ENCODE results near the gene P2RX5. TPM values are rescaled to one million over a fixed set of nuclear protein-coding genes. Genes with fewer than 3 reads are reported as not detected.

Gene P2RX5
- total RNA-seq, 4 donors from 2014 or later: 0.38 to 1.1 (median 0.97) TPM; not detected in 1

DNA sequence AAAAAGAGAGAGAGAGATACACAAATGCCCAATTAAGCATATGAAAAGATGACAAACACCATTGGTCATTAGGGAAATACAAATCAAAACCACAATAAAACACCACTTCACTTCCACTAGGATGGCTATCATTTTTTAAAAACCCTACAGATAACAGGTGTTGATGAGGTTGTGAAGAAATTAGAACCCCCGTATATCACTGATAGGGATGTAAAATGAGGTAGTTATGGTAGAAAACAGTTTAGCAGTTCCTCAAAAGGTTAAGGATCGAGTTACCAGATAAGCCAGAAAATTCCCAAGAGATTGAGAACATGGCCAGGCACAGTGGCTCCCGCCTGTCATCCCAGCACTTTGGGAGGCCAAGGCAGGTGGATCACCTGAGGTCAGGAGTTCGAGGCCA lies 2.8 kb downstream of the P2RX5 start:
- 50 to 64% methylated on average over 3 to 4 of the region's 4 CpGs for WGBS, 2 donors
- intact Hi-C loops (cut with DNase I): no loop called here
- H3K27me3 ChIP-seq: peaks cover 5 to 82% (median 8%) of the 10 kb centered on the region in 4 donors
- TF ChIP-seq POLR2A (IDR thresholded peaks at IDR 0.05): no peak
- TF ChIP-seq, protein P1, sequence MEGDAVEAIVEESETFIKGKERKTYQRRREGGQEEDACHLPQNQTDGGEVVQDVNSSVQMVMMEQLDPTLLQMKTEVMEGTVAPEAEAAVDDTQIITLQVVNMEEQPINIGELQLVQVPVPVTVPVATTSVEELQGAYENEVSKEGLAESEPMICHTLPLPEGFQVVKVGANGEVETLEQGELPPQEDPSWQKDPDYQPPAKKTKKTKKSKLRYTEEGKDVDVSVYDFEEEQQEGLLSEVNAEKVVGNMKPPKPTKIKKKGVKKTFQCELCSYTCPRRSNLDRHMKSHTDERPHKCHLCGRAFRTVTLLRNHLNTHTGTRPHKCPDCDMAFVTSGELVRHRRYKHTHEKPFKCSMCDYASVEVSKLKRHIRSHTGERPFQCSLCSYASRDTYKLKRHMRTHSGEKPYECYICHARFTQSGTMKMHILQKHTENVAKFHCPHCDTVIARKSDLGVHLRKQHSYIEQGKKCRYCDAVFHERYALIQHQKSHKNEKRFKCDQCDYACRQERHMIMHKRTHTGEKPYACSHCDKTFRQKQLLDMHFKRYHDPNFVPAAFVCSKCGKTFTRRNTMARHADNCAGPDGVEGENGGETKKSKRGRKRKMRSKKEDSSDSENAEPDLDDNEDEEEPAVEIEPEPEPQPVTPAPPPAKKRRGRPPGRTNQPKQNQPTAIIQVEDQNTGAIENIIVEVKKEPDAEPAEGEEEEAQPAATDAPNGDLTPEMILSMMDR (IDR thresholded peaks at IDR 0.05): no peak
- DNase-seq: no peak
- no peaks in the 10 kb centered on the region for H3K36me3 ChIP-seq
- H3K9me3 ChIP-seq: peaks cover 0 to 5% (median 4%) of the 10 kb centered on the region in 3 donors
- no peak overlapping the region for H3K27ac ChIP-seq
- peaks cover 7 to 25% (median 8%) of the 10 kb centered on the region in 3 donors for H3K4me1 ChIP-seq
- H3K4me3 ChIP-seq: no peak overlapping the region

DNA sequence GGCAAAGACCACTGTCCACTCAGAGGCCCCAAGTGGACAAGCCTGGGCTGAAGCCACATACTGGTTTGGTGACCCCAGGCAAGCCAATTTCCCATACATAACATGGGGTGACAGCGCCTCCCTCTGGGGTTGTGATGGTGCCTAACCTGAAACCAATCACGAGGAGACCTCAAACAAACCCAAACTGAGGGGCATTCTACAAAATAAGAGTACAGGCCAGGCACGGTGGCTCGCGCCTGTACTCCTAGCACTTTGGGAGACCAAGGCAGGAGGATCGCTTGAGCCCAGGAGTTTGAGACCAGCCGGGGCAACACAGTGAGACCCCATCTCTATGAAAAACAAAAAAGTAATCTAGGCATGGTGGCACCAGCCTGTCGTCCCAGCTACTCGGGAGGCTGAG lies 3.6 kb downstream of the P2RX5 start:
- H3K27me3 ChIP-seq: peaks cover 5 to 74% (median 8%) of the 10 kb centered on the region in 4 donors
- no peaks in the 10 kb centered on the region for H3K9me3 ChIP-seq
- no peak overlapping the region for H3K27ac ChIP-seq
- H3K36me3 ChIP-seq: no peaks in the 10 kb centered on the region
- TF ChIP-seq, protein P1 (IDR thresholded peaks at IDR 0.05): no peak
- TF ChIP-seq POLR2A (IDR thresholded peaks at IDR 0.05): no peak
- DNase-seq: no peak
- intact Hi-C loops (cut with DNase I): no loop called here
- no peak overlapping the region for H3K4me3 ChIP-seq
- 83 to 90% methylated on average over 7 of the region's 9 CpGs for WGBS, 2 donors
- peaks cover 7 to 25% (median 8%) of the 10 kb centered on the region in 3 donors for H3K4me1 ChIP-seq

DNA sequence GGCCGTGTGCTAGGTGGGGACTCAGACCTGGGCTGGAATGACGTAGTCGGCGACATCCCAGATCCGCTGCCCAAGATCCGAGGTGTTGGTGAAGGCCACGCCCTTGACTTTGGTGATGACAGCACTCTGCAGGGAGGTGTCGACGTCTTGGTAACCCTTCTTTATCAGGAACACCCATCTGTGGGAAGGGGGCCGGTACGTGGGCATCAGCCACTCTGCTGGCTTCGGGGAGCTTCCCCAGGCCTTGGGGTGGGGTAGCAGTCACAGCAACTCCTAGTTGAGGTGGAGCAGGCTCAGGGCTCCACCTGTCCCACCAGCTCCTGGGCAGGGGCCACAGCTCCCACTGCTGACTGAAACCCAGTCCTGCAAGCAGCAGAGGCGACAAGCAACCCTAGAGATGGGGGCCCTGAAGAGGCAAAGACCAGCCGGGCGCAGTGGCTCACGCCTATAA lies 4.3 kb downstream of the P2RX5 start:
- peaks cover 7 to 22% (median 8%) of the 10 kb centered on the region in 3 donors for H3K4me1 ChIP-seq
- no peak for DNase-seq
- TF ChIP-seq, protein P1 (IDR thresholded peaks at IDR 0.05): no peak
- no peak for TF ChIP-seq POLR2A (IDR thresholded peaks at IDR 0.05)
- H3K4me3 ChIP-seq: no peak overlapping the region
- H3K27ac ChIP-seq: no peak overlapping the region
- H3K27me3 ChIP-seq: peaks cover 5 to 67% (median 8%) of the 10 kb centered on the region in 4 donors
- no peaks in the 10 kb centered on the region for H3K36me3 ChIP-seq
- WGBS, 2 donors: 40% methylated on average over 2 of the region's 16 CpGs; no CpG with 5 or more reads in 1 of the 2 donors
- H3K9me3 ChIP-seq: no peaks in the 10 kb centered on the region
- intact Hi-C loops (cut with DNase I): no loop called here

DNA sequence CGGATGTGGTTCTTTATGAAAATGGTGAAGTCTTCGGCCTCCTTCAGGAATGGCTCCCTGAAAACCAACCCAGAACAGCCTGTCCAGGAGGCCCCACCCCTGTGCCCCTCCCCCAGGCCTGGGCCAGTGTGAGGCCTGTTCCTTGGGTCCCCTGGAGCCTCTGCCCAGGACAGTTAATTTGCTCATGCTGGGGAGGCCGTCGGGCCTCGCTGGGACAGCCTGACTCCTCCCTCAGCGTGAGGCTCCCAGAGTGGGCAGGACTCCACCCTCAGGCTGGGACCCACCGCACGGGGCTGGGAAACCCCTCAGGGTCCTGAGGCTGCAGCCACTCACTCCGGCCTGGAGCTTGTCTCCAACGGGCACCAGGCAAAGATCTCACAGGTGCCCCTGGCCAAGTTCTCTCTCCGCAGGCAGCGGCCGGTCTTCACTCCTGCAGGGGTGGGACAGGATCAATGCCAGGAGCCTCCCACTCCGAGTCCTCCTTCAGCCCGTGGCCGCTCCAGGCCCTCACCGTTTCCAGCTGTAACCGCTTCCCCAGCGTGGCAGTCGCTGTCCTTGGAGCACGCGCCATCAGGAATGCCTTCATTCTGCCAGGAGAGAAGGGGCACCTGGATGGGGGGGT lies 5.8 kb downstream of the P2RX5 start:
- Histone ChIP-seq H3K4me3 (no peak overlapping the region), H3K36me3 (no peaks in the 10 kb centered on the region), H3K27ac (no peak overlapping the region), H3K4me1 (peaks cover under 1 to 10% (median 2%) of the 10 kb centered on the region in 3 donors), H3K27me3 (peaks cover 0 to 55% (median 3%) of the 10 kb centered on the region in 4 donors), H3K9me3 (no peaks in the 10 kb centered on the region)
- intact Hi-C loops (cut with DNase I): no loop called here
- TF ChIP-seq, protein P1 (IDR thresholded peaks at IDR 0.05): no peak
- no peak for TF ChIP-seq POLR2A (IDR thresholded peaks at IDR 0.05)
- 73 to 94% methylated on average over 2 of the region's 22 CpGs for whole genome bisulfite sequencing, 2 donors
- no peak for DNase-seq

DNA sequence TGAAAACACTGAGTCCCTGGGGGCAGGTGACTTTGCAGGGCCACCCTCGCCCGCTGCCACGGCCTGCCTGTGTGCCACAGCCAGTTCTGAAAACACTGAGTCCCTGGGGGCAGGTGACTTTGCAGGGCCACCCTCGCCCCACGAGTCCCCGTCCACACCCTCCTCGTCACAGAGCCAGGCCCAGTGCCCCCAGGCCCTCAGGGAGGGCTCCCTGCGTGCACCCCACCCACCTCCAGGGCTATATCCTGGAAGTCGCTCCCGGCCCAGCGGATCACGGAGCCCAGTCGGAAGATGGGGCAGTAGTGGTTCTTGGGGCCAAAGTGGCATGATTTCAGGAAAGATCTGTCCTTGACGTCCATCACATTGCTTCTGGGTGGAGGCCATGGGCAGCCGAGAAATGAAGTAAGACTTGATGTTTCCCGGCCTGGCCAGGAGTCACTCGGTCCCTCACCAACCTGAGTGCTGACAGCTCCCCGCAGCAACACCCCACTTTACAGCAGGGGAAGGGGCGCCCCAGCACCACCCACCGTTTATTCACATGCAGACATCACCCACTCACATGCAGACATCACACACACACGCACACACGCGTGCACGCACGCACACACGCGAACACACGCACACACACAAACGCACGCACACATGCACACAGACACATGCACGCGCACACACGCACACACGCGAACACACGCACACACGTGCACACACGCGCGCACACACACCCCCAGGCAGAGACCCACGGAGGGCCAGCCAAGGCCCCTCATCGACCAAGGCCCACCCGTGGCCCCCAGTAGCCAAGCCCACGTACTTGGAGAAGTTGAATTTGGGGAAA lies 6.5 kb downstream of the P2RX5 start:
- peaks cover 0 to 55% (median 0%) of the 10 kb centered on the region in 4 donors for H3K27me3 ChIP-seq
- H3K27ac ChIP-seq: no peak overlapping the region
- H3K4me3 ChIP-seq: no peak overlapping the region
- no peak for TF ChIP-seq POLR2A (IDR thresholded peaks at IDR 0.05)
- TF ChIP-seq, protein P1 (IDR thresholded peaks at IDR 0.05): no peak
- no peaks in the 10 kb centered on the region for H3K36me3 ChIP-seq
- no peaks in the 10 kb centered on the region for H3K9me3 ChIP-seq
- 71 to 86% methylated on average over 4 to 22 of the region's 44 CpGs for WGBS, 2 donors
- intact Hi-C loops (cut with DNase I): no loop called here
- peaks cover 0 to 7% (median 0%) of the 10 kb centered on the region in 3 donors for H3K4me1 ChIP-seq
- DNase-seq: no peak
